Fibroblast of villous mesenchyme (primary cell): ENCODE results near the gene METTL2B. TPM values are rescaled to one million over a fixed set of nuclear protein-coding genes. Genes with fewer than 3 reads are reported as not detected.

Experiments used
- DNase-seq: peaks from one replicate; pipeline ENCODE4 v3.0.0-alpha.2; 2010; ENCODE audit warnings: low read depth
- H3K4me3 ChIP-seq: 2 replicates; pipeline ENCODE4 v1.5.1; 2011; ENCODE audit warnings: low read depth, mild to moderate bottlenecking, low read length
- CTCF ChIP-seq: IDR thresholded peaks from 2 replicates; pipeline ENCODE4 v1.5.1; 2012; ENCODE audit warnings: low read depth, mild to moderate bottlenecking, low read length; ENCODE audit not compliant: insufficient read depth
- total RNA-seq: library from RNA; depleted of rRNA; stranded (reverse); fragments of >200 nt; gene quantifications from 2 replicates; pipeline ENCODE4 v1.2.3, GENCODE V29; 2012

The METTL2B gene
- total RNA-seq = 36.7 and 37.0 TPM in 2 replicates

- TF ChIP-seq CTCF = peak; percentile 25
- H3K4me3 ChIP-seq = peak within 1 kb of the TSS; percentile 84
- peak; percentile 89 for DNase-seq
Observed at GRCh38 chr7:128476402-128477335, at the start of gene METTL2B. Gene METTL2B (plus strand): TSS chr7:128476748. CDS start chr7:128476766, 18 bp downstream.

GRCh38 chr7:128427289-128427891, 49.2 kb upstream of the METTL2B start:
- TF ChIP-seq CTCF = peak; percentile 67
- peak; percentile 67 for DNase-seq
- H3K4me3 ChIP-seq = no peak overlapping the region

GRCh38 chr7:128430207-128430606, 46.3 kb upstream of the METTL2B start:
- no peak for TF ChIP-seq CTCF
- H3K4me3 ChIP-seq = no peak overlapping the region
- DNase-seq = no peak

GRCh38 chr7:128431221-128431620, 45.3 kb upstream of the METTL2B start:
- no peak overlapping the region for H3K4me3 ChIP-seq
- DNase-seq = peak; percentile 23
- TF ChIP-seq CTCF = no peak

- no peak for TF ChIP-seq CTCF
- DNase-seq = no peak
- no peak overlapping the region for H3K4me3 ChIP-seq
Observed at GRCh38 chr7:128431754-128432153, 44.8 kb upstream of the METTL2B start.

- TF ChIP-seq CTCF = no peak
- no peak overlapping the region for H3K4me3 ChIP-seq
- no peak for DNase-seq
Observed at GRCh38 chr7:128434413-128435326, 41.9 kb upstream of the METTL2B start.
